DOHH2 (cell line): ENCODE data around the gene SEMG2.

ENCODE experiments used
- H3F3A ChIP-seq: fragments of 200-600 bp; sonication (generic), shearing (Covaris generic); 2 replicates; pipeline ENCODE4 v1.6.0; 2016; ENCODE audit warnings: antibody characterized with exemption, mild to moderate bottlenecking; ENCODE audit not compliant: control insufficient read depth, insufficient read depth
- H3K27ac ChIP-seq: fragments of 200-600 bp; sonication (generic); 2 replicates; pipeline ENCODE4 v1.5.1; 2014; ENCODE audit warnings: low read depth, mild to moderate bottlenecking, low read length, moderate library complexity
- H3K27me3 ChIP-seq: fragments of 200-600 bp; sonication (generic); 2 replicates; pipeline ENCODE4 v1.6.1; 2014; ENCODE audit warnings: mild to moderate bottlenecking, low read length, mixed read lengths; ENCODE audit not compliant: control insufficient read depth
- H3K36me3 ChIP-seq: fragments of 200-600 bp; sonication (generic); 2 replicates; pipeline ENCODE4 v1.6.1; 2014; ENCODE audit warnings: mild to moderate bottlenecking, low read length, moderate library complexity, mixed read lengths; ENCODE audit not compliant: control insufficient read depth
- H3K4me1 ChIP-seq: fragments of 200-600 bp; sonication (generic); 2 replicates; pipeline ENCODE4 v1.6.1; 2014; ENCODE audit warnings: mild to moderate bottlenecking, low read length, mixed read lengths; ENCODE audit not compliant: control insufficient read depth
- H3K4me2 ChIP-seq: fragments of 200-600 bp; sonication (generic); 2 replicates; pipeline ENCODE4 v1.6.0; 2014; ENCODE audit warnings: mild to moderate bottlenecking, low read length, moderate library complexity
- H3K4me3 ChIP-seq: fragments of 200-600 bp; sonication (generic); 2 replicates; pipeline ENCODE4 v1.5.1; 2014; ENCODE audit warnings: mild to moderate bottlenecking, low read length, mixed read lengths
- H3K79me2 ChIP-seq: fragments of 200-600 bp; sonication (generic); 2 replicates; pipeline ENCODE4 v1.6.1; 2014; ENCODE audit warnings: mild to moderate bottlenecking, low read length, mixed read lengths; ENCODE audit not compliant: control insufficient read depth
- H3K9me2 ChIP-seq: fragments of 200-600 bp; sonication (generic); replicated peaks from 2 replicates; pipeline ENCODE4 v1.6.1; 2014; ENCODE audit warnings: mild to moderate bottlenecking, low read length, mixed read lengths; ENCODE audit not compliant: control insufficient read depth
- H3K9me3 ChIP-seq: fragments of 200-600 bp; sonication (generic); 2 replicates; pipeline ENCODE4 v1.6.1; 2014; ENCODE audit warnings: antibody characterized with exemption, low read length, mixed read lengths; ENCODE audit not compliant: control insufficient read depth, insufficient read depth
- H4K20me1 ChIP-seq: fragments of 200-600 bp; sonication (generic); 2 replicates; pipeline ENCODE4 v1.6.0; 2014; ENCODE audit warnings: low read depth, mild to moderate bottlenecking, antibody characterized with exemption, low read length, moderate library complexity; ENCODE audit not compliant: control insufficient read depth, insufficient read depth
- CTCF ChIP-seq: fragments of 200-600 bp; sonication (generic); IDR thresholded peaks from one replicate; pipeline ENCODE4 v1.5.1; 2014; ENCODE audit warnings: antibody characterized with exemption, mild to moderate bottlenecking, low read depth, low read length; ENCODE audit not compliant: poor library complexity, severe bottlenecking
- EZH2phosphoT487 ChIP-seq: fragments of 200-600 bp; sonication (generic); IDR thresholded peaks from 2 replicates; pipeline ENCODE4 v1.6.1; 2017; ENCODE audit warnings: borderline replicate concordance, mild to moderate bottlenecking, antibody characterized with exemption, low read length, moderate library complexity, mixed read lengths

Gene SEMG2

GRCh38 chr20:45221076-45221475 is at the start of gene SEMG2:
Gene SEMG2 (plus strand): TSS chr20:45221373. CDS start chr20:45221390, 17 bp downstream.
- TF ChIP-seq CTCF, result no peak
- TF ChIP-seq EZH2phosphoT487, result no peak
- Histone ChIP-seq H3K4me2 (no peak within 1 kb of the TSS), H3K79me2 (no peaks in the 10 kb centered on the region), H3K36me3 (no peaks in the 10 kb centered on the region), H3K4me1 (no peaks in the 10 kb centered on the region), H3K9me2 (no peaks in the 10 kb centered on the region), H3K27ac (no peak within 1 kb of the TSS), H3K4me3 (no peak within 1 kb of the TSS), H4K20me1 (no peaks in the 10 kb centered on the region), H3K27me3 (peaks cover 5% of the 10 kb centered on the region; the same call in 1 of the 2 replicates), H3F3A (no peaks in the 10 kb centered on the region), H3K9me3 (no peaks in the 10 kb centered on the region)

- Histone ChIP-seq H3K27me3 (0 out of 2 replicates have a peak, but pooled peaks cover 3% of the 10 kb centered on the region), H3F3A (no peaks in the 10 kb centered on the region), H3K79me2 (no peaks in the 10 kb centered on the region), H3K4me2 (no peak overlapping the region), H3K4me1 (no peaks in the 10 kb centered on the region), H3K9me2 (no peaks in the 10 kb centered on the region), H3K4me3 (no peak overlapping the region), H3K27ac (no peak overlapping the region), H3K36me3 (no peaks in the 10 kb centered on the region), H4K20me1 (no peaks in the 10 kb centered on the region), H3K9me3 (no peaks in the 10 kb centered on the region)
- TF ChIP-seq CTCF (no peak), EZH2phosphoT487 (no peak)
These were observed 47.7 kb upstream of the SEMG2 start for GRCh38 chr20:45173522-45173921.

- TF ChIP-seq CTCF (no peak), EZH2phosphoT487 (no peak)
- Histone ChIP-seq H3K4me1 (no peaks in the 10 kb centered on the region), H4K20me1 (no peaks in the 10 kb centered on the region), H3K9me2 (no peaks in the 10 kb centered on the region), H3K27ac (no peak within 1 kb of the TSS), H3K4me2 (no peak within 1 kb of the TSS), H3K27me3 (0 out of 2 replicates have a peak, but pooled peaks cover 3% of the 10 kb centered on the region), H3K79me2 (no peaks in the 10 kb centered on the region), H3F3A (no peaks in the 10 kb centered on the region), H3K9me3 (no peaks in the 10 kb centered on the region), H3K36me3 (no peaks in the 10 kb centered on the region), H3K4me3 (no peak within 1 kb of the TSS)
These were observed 46.5 kb upstream of the SEMG2 start, which contains the start of gene PI3 for GRCh38 chr20:45174434-45175364. Gene PI3 (plus strand): TSS chr20:45174902. CDS start chr20:45174923, 21 bp downstream.
